GM21526 (cell line): ENCODE results near the gene SNX9.
"Not testable (repeated sequence)": the region's sequence is repeated elsewhere in the genome, so short reads cannot be mapped to it uniquely, and the experiment has no call there.

Experiments
- ATAC-seq: cut with Tn5 transposase; IDR thresholded peaks from one replicate; pipeline ENCODE4 v1.9.1; 2021; ENCODE audit warnings: moderate library complexity; ENCODE audit not compliant: unreplicated experiment, low FRiP score

Gene SNX9

GRCh38 chr6:157830354-157831017 lies 7.4 kb downstream of the SNX9 start:
- peak; percentile 82 for ATAC-seq

- ATAC-seq, result no peak
Measured at GRCh38 chr6:157831018-157831369, 7.9 kb downstream of the SNX9 start.

DNA sequence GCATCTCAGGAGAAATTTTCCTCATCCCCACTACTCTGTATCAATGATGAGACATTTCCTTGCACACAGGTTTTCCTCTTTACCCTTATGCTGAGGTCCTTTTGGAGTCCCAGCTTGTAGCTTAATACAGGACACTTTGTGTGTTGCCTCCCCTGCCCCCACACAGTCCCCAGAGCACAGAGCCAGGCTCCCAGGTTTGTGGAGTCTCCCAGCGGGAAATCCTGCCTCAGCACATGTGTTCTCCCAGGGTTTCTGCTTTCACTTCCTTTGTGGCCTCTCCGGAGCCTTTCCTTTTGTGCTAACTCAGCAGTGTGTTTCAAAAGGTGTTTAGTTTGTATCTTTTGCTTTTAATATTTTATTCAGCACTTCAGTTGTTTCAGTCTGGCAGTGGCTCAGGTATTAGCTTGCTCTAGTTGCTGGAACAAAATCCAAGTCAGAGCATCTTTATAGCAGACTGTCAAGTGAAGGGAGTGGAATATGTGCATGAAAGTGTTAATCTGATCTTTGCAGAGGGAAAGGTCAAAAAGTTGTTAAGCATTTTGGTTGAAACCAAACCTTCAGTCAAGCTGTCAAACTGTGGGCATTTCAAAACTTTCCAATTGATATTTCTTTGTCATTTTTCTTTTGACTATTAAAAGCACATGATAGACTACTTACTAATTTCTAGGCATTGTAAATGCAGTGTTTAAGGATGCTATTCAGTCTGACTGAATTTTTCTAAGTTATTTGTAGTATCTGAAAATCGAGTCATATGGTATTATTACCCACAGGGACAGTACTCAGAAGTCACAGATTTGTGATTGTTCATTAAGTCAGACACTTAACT lies 8.6 kb downstream of the SNX9 start:
- no peak for ATAC-seq

GRCh38 chr6:157832250-157832967 lies 9.4 kb downstream of the SNX9 start:
- no peak for ATAC-seq

DNA sequence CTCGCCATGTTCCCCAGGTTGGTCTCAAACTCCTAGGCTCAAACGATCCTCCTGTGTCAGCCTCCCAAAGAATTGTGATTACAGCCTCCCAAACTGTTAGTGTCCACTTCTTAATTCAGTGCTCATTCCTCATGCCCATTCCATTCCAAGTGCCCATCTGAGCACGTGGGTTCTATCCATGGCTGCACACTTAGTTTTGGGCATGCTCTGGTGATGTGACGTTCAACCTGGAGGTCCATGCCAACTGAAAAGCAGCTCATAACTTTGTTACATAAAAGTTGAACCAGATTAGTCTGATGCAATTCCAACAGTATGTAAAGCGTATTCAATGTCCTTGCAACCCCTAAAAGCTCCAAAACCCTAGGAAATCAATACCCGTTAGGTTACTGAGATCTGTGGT lies 11.5 kb downstream of the SNX9 start:
- no peak for ATAC-seq

DNA sequence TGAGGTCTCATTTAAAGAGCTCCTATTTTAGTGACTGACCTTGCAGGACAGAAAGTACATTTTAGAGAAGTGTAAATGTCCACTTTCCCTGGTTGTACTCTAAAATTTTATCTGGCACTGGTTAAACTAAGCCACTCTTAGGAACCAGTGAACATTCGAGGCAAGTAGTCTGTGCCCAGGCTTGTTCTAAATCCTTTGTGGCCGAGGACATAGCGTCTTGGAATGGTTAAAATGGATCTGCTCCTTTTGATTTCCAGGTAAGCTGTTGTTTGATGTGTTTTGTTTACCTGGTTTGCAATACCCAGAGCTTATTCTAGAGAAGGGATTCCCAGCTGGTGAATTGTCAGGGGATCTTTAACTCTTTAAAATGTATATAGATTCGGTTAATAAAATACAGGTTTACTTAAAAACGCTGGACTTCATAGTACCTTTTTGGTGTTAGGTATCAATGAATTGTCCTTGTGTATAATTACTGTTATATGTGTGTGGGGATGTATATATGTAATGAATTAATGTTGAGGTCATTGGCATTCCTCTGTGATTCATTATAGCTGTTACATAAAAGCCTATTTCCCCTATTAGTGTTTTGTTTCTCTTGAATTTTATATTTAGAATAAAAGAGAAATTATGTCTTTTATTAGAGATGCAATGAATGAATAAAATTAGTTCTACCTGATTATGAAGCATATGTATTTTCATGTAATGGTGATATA lies 15.8 kb downstream of the SNX9 start:
- no peak for ATAC-seq

GRCh38 chr6:157839606-157840005 lies 16.6 kb downstream of the SNX9 start:
- no peak for ATAC-seq

DNA sequence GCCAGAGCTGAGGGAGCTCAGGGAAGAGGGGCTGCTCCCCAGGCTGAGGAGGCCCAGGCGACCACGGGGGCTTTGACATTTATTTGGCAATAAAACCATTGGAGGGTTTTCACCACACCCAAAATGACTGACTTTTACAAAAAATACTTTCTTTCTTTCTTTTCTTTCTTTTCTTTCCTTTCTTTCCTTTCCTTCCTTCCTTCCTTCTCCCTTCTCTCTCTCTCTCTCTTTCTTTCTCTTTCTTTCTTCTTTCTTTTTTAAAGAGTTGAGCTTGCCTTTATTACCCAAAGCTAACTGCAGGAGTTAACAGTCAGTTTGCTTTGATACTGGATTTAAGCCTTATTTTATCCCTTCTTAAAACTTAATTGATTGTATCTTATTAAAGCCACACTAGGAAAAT lies 17.2 kb downstream of the SNX9 start:
- ATAC-seq, result no peak

DNA sequence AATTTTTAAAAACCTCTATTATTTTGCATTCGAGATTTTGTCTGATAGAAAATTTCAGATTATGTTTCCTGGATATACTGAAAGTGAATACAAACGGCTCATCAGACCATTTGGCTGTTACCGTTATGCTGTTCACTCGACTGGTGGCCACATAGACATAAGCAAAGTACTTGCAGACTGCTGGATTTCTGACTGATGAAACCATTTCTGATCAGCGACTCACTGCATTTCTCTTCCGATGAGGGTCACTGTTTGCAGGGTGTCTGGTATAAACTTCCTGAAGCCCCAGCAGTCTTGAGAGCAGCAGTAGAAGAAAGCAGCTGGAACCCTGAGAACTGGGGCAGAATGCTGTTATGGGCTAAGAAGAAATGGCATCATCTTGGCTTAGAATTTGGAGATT lies 17.7 kb downstream of the SNX9 start:
- ATAC-seq, result no peak

GRCh38 chr6:157841211-157841840 lies 18.3 kb downstream of the SNX9 start:
- ATAC-seq, result peak; percentile 66

GRCh38 chr6:157842212-157842611 lies 19.2 kb downstream of the SNX9 start:
- ATAC-seq, result no peak

- ATAC-seq, result not testable (repeated sequence)
Measured at GRCh38 chr6:157844196-157844595, 21.1 kb downstream of the SNX9 start.

DNA sequence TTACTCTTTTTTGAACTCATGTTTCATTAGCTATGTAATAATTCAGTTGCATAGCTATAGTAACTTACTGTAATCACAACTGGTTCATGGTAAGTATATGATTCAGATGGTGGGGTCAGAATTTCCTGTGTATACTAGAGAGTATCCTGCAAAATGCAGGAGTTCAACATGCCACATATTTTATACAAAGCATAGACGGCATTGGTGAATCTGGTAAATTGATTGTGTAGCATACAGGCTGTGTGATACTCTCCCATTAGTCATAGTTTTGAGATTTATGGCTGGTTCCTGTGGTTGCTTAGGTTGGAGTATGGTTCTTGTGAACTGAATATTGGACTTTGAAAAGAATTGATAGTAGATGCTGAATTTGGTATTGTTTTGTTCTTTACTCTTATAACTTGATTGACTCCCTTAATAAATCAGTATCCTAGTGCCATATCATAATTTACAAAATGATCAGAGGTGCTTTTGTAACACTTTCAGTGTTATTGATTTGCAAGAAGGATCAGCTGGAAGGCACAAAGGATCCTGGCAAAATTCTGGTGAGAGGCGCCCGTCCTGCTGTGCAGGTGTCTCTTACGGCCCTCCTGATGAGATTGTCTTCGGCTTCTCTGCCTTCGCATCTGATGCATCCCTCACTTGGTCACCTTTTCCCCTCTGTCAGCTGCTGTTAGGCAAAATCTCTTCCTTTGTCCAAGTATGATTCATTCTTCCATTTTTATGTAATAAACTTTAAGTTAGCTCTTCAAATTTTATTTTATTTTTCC lies 22.6 kb downstream of the SNX9 start:
- ATAC-seq, result no peak

- no peak for ATAC-seq
Measured at GRCh38 chr6:157847846-157848245, 24.8 kb downstream of the SNX9 start.

- no peak for ATAC-seq
Measured at GRCh38 chr6:157848693-157849092, 25.6 kb downstream of the SNX9 start.

DNA sequence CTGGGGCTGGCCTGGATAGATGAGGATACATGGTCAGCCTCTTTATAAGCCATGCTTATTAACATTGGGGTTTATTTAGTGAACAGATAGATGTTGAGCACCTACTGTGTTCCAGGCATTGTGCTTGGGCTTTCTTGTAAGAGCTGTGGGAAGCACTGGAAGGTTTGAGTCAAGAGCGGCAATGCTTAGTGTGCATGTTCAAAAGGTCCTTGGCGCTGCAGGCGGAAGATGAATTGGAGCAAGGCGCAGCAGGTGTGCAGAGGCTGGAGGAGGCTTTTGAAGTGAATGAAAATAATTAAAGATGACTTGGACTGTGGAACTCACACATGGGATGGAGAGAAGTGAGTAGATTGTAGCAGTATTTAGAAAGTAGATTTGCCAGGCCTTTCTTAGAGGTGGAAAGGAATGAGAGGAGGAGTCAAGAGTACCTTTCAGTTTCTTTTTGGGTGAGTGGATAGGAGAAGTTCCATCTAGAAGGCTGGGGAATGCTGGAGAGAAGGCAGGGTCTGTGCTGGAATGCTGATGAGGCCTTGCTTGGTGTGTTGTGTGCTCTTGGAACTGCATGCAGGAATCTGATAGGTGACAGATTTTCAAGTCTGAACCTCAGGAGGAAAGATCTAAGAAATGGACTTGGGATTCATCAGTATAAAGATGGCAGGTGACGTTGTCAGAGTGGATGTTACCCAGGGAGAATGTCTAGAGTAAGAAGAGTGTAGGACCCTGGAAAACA lies 26.4 kb downstream of the SNX9 start:
- no peak for ATAC-seq

DNA sequence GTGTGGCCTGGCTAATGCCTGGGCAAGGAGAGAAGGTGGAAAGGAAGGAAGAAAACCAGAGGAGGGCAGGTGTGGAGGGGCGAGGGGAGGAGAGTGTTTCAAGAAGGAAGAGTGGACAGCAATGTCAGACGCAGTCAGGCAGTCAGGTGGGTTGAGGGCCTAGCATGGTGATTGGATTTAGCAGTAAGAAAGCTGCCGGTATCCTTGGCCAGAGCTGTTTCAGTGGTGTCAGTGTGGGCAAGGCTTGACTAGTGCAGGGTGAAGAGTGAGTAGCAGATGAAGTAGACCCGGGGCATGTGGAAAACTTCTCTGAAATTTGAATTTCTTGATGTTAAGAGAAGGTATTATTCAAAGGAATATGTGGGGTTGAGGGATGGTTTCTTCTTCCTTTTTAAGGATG lies 27.0 kb downstream of the SNX9 start:
- no peak for ATAC-seq

GRCh38 chr6:157853018-157853805 lies 30.2 kb downstream of the SNX9 start:
- ATAC-seq, result no peak
